Stimulated activated CD8-positive, alpha-beta memory T cell treated with anti-CD3 and anti-CD28 coated beads, Interleukin-7, amount 100 ng/mL, for 48 hours (primary cell): Measurements from ENCODE around the gene TRMT13.

Experiments
- DNase-seq, 2 donors: peaks; one replicate each; pipeline ENCODE4 v3.0.0-alpha.2; 2020; ENCODE audit warnings: low read depth in 1 of 2; ENCODE audit errors: extremely low read depth in 1 of 2

The TRMT13 gene

GRCh38 chr1:100132566-100133477, at the start of gene TRMT13, which contains the start of gene SASS6:
Gene TRMT13, plus strand, starts transcription at chr1:100133163. Its CDS starts 6 bp downstream, at chr1:100133169.
Gene SASS6, minus strand, starts transcription at chr1:100132930. Its CDS starts 116 bp downstream, at chr1:100132814.
- DNase-seq: peak; percentile 79 to 94

GRCh38 chr1:100087396-100087795, 45.6 kb upstream of the TRMT13 start:
- DNase-seq: no peak

- no peak for DNase-seq
Measured at GRCh38 chr1:100089082-100089481, 43.9 kb upstream of the TRMT13 start.

GRCh38 chr1:100090471-100090870, 42.5 kb upstream of the TRMT13 start:
- no peak for DNase-seq

- DNase-seq: no peak
Measured at GRCh38 chr1:100100202-100100601, 32.8 kb upstream of the TRMT13 start.

GRCh38 chr1:100101564-100101963, 31.4 kb upstream of the TRMT13 start:
- no peak for DNase-seq

GRCh38 chr1:100107696-100108095, 25.3 kb upstream of the TRMT13 start:
- no peak for DNase-seq

- no peak for DNase-seq
Measured at GRCh38 chr1:100109554-100110066, 23.4 kb upstream of the TRMT13 start.

GRCh38 chr1:100115524-100115923, 17.4 kb upstream of the TRMT13 start:
- DNase-seq: no peak

GRCh38 chr1:100122177-100122576, 10.8 kb upstream of the TRMT13 start:
- no peak for DNase-seq

- DNase-seq: no peak
Measured at GRCh38 chr1:100127226-100127625, 5.7 kb upstream of the TRMT13 start.

- DNase-seq: no peak
Measured at GRCh38 chr1:100130552-100131077, 2.3 kb upstream of the TRMT13 start.

GRCh38 chr1:100131623-100132022, 1.3 kb upstream of the TRMT13 start:
- no peak for DNase-seq

- no peak for DNase-seq
Measured at GRCh38 chr1:100134872-100135271, 1.9 kb downstream of the TRMT13 start.

- DNase-seq: no peak
Measured at GRCh38 chr1:100137602-100138001, 4.6 kb downstream of the TRMT13 start.

- DNase-seq: no peak
Measured at GRCh38 chr1:100141192-100141591, 8.2 kb downstream of the TRMT13 start.

- no peak for DNase-seq
Measured at GRCh38 chr1:100142343-100142742, 9.4 kb downstream of the TRMT13 start.

GRCh38 chr1:100145116-100145515, 12.2 kb downstream of the TRMT13 start:
- DNase-seq: no peak

- DNase-seq: no peak
Measured at GRCh38 chr1:100146958-100147357, 14.0 kb downstream of the TRMT13 start.

- DNase-seq: no peak
Measured at GRCh38 chr1:100147875-100148274, 14.9 kb downstream of the TRMT13 start.

GRCh38 chr1:100151679-100152078, 18.7 kb downstream of the TRMT13 start:
- DNase-seq: no peak

GRCh38 chr1:100152271-100152670, 19.3 kb downstream of the TRMT13 start:
- no peak for DNase-seq
